Urothelium cell line (cell line): ENCODE results near the gene UMODL1.
A peak's percentile ranks its signal among the peaks of the same experiment; 100 is the strongest.

Source experiments
- DNase-seq: peaks from one replicate; pipeline ENCODE4 v3.0.0; 2011; ENCODE audit warnings: low spot score, mixed read lengths
- FAIRE-seq: peaks from 2 replicates; lab custom pipeline; 2011; peaks lifted over from hg19 to GRCh38; lab: Jason Lieb, UNC

Gene UMODL1

DNA sequence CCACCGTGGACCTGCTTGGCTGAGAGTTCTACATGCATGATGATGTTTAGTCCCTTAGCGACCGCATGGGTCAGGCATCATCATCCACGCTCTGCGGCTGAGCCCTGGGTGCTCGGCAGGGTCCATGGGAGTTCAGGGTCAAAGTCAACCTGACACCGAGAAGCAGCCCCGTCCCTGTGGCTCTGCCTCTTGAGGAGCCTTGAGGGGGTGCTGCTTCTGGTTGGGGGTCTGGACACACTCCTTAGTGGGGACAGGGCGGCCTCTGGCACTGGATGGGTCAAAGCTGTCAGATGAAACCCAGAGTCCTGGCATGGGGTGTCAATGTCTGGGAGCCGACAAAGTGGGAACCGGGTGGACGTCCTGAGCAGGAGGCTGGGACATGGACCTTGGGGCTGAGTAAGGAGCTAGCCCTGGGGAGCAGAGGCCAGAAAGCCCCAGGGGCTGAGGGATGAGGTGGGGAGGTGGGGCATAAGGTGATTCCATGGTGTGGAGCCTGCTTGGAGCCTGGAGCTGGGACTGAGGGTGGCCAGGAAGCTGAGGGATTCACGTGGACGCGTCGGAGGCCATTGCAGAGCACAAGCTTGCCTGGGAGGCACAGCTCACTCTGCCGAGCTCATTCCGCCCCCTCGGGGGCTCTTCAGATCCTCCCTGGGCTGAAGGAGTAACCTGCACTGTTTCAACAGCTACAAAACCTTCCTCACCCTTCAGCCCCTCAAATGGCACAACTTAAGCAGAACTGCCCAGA, 53.9 kb downstream of the UMODL1 start:
- no peak for DNase-seq

DNA sequence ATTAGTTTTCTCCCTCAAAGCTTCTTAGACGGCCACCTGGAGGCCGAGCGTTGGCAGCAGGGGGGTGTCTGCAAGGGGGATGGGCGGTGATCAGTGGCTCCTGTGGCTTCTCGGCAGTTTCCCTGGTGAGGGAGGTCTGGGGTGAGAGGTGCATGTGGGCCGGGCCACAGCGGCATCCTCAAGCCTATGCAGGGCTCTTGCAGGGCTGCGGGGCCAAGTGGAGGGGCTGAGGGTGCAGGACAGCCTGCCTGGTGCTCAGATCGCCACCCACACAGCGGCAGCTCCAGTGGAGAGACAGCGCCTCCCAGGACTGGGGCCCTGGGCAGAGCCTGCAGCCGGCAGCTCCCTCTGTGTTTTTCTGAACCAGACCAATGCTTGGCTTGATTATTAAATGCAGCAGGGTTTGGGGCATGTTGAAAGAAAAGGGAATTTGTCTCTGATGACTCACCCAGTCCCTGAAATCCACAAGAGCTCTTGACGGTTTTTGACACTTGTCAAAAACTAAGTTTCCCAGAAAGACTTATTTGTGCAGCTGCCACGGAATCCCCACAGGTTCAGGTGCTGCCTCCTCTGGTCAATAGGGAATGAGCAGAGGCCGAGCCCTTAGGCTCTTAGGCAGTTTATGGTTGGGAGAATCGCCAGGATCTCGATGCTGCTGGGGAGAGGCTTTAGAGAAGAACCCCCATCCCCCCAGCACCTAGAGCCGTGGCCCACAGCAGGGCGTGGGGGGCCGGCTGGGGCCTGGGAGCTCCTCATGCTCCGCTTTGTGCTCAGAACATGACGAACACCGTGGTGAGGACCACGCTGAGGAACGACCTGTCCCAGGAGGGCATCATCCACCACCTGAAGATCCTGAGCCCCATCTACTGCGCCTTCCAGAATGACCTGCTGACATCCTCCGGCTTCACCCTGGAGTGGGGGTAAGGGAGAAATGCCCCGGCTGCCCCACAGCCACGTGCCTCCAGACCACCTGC, 54.7 kb downstream of the UMODL1 start:
- peak; percentile 50 for DNase-seq

More for the DNA sequence above, 53.9 kb downstream of the UMODL1 start:
- FAIRE-seq = no peak

GRCh38 chr21:42127164-42128150, 56.3 kb downstream of the UMODL1 start:
- FAIRE-seq (no peak), DNase-seq (no peak)

More for the DNA sequence above, 54.7 kb downstream of the UMODL1 start:
- no peak for FAIRE-seq

DNA sequence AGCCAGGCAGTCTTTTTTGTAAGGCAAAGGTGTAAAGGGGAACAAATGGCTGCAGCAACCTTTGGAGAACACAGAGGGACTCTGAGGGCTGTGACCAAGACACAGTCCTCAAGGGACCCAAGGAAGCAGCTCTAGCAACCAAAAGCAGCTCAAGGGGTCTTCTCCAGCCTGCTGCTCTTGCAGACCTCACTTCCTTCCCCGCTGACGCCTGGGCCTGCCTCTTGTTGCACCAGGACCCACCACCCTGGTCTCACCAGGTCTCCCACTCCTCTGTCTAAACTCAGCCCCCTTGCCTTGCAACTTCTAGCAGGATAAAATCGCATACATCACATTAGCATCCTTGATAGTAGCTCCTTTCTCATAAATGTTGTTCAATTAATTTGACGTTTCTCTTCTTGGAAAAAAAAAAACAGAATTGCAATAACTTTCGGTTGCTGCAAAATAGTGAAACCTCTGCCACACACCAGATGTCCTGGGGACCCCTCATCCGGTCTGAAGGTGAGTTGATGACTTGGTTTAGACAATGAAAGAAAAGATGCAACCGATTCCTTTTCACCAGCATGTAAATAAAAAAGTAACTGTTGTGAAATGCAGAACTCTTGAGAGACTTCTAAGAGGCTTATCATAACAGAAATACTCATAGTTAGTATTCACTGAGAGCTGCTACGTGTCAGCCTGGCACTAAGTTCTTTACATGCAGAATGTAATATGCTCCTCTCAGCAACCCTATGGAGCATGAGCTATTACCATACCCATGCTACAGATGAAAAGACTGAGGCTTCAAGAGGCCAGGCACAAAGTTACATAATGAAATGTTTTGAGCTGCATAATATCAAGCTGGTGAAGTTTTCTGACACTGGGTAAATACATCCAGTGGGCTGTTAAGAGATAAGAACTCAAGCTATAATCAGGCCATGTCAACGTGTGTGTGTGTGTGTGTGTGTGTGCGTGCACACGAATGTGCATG, 58.5 kb downstream of the UMODL1 start:
- DNase-seq (no peak), FAIRE-seq (no peak)

DNA sequence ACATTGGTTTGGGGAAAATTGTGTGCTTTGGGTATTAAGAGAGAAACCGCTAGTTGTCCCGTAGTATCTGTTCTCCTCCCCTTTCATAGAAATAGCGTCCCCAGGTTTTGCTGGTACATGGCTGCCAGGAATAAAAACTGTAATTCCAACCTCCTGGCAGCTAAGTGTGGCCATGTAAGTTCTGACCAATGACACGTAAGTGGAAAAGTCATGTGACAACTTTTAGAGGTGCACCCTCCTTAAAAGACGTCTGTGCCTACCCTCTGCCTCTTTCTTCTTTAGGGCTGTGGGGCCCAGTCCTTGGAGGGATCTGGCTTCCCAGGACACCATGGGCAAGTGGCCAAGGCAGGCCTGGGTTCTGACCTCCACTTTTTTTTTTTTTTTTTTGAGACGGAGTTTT, 59.3 kb downstream of the UMODL1 start:
- FAIRE-seq = no peak
- DNase-seq = no peak

GRCh38 chr21:42132183-42132582, 61.1 kb downstream of the UMODL1 start:
- DNase-seq (no peak), FAIRE-seq (peak; percentile 44)

GRCh38 chr21:42133131-42133530, 62.0 kb downstream of the UMODL1 start:
- FAIRE-seq = no peak

DNA sequence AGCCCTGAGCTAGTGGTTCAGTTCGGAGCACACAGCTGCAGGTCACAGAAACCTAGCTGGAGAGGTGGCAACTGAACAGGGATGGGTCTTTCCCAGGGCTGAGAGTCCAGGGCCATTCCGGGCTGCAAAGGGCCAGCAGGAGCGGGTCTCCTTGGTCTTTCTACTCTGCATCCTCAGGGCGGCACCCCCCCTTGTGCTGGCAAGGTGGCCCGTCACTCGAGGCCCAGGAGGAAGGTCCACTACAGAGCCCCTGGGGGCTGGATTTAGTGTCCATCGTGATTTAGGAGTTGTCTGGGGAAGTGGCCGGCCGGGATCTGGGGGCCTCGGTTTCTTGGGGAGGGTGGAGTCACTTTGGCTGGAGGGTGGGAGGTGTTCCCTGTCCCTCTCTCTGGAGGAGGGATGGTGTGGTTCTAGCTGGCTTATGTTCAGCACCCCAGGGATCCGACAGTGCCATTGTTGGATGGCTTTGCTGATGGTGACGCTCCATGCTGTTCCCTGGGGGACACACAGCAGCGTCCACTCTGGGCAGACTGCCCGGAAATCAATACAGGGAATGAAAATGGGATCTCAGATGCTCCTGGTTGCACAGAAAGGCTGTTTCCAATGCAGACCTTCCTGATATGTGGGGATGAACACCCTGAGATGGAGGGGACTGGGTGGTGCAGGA, 64.4 kb downstream of the UMODL1 start:
- FAIRE-seq (no peak), DNase-seq (no peak)

More at GRCh38 chr21:42133131-42133530, 62.0 kb downstream of the UMODL1 start:
- DNase-seq = no peak

GRCh38 chr21:42137191-42137904, 66.2 kb downstream of the UMODL1 start:
- no peak for FAIRE-seq
- no peak for DNase-seq

- DNase-seq (no peak), FAIRE-seq (no peak)
These were observed 69.2 kb downstream of the UMODL1 start for GRCh38 chr21:42140196-42140934.

GRCh38 chr21:42141643-42142042, 70.5 kb downstream of the UMODL1 start:
- no peak for DNase-seq
- no peak for FAIRE-seq

GRCh38 chr21:42142141-42142540, 71.0 kb downstream of the UMODL1 start:
- no peak for FAIRE-seq

DNA sequence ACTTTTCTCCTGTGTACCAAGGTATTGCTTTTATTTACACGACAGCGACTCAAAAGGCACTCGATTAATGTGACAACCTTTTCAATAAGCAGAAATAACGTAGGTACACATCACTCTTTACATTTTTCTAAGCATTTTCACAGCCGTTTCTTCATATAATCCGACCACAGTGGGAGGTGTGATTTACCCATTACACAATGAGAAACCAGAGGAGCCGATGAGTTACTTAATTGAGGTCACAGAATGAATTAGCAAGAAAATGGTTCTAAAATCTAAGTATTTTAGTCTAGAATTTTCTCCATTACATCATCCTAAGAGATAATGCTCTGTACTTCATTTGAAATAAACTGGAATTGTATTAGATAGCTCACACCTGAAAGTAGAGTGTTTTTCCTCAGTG, 71.5 kb downstream of the UMODL1 start:
- FAIRE-seq (no peak), DNase-seq (no peak)

More at GRCh38 chr21:42142141-42142540, 71.0 kb downstream of the UMODL1 start:
- no peak for DNase-seq

DNA sequence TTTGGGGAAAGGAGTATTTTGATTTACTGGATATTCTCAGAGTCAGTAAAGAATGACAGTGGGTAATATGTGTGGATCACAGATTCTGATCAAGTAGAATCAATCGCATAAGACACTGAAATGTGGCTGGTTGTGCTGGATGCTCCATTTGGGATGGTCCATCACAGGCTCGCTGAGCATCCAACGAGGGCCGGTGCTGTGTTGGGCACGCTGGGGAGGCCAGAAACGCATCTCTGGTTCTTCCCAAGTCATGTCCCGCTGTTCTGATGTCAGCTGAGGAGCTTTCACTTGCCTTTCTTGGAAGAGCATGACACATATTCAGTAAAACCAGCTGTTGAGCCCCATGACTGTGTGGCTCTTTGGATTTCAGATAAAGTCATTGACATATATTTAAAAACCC, 72.0 kb downstream of the UMODL1 start:
- no peak for FAIRE-seq
- no peak for DNase-seq

- FAIRE-seq = no peak
- no peak for DNase-seq
These were observed 73.1 kb downstream of the UMODL1 start for GRCh38 chr21:42144221-42144620.

DNA sequence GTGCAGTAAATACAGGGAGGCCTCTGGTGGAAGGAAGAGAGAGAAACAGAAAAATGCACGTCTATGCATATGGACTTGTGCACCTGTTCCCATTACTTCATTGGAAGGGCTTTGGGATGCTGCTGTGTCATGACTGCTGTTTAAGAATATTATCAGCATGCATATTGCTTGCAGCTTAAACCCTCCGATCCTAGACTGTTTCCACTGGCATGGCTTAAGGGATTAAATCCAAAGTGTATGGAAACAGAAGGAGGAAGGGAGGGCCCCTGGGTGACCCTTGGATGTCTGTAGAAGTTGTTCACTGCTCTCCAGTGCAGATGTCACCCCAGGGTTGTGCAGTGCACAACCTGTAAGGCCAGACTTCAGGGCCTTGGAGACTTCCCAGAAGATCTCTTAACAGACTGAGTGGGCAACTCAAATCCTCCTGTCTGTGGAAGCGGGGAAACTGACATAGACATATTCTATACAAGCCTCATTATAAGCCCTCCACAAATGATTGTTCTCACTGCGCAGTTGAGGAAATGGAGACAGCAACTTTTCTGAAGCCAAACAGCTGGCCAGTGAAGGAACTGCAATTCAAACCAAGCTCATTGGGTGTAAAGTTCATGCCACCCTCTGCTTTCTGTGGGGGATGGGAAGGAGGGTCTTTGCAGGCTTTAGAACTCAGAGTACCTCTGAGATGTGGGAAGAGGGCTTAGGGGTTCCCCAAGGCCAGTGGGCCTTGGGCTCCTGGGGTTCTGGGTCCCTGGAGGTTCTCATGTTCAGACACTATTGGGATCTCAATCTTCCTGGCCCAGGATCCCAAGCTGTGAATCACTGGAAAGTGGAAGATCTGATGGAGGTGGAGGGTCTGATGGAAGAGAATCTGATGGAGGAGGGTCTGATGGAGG, 73.8 kb downstream of the UMODL1 start:
- FAIRE-seq (no peak), DNase-seq (no peak)
